Measurements from ENCODE around the gene TFAP2C. TPM values are rescaled to one million over a fixed set of nuclear protein-coding genes. Genes with fewer than 3 reads are reported as not detected.

Gene TFAP2C
- total and polyA plus RNA-seq, 2 experiments from 2014 or later, result 11.9 to 14.3 TPM

DNA sequence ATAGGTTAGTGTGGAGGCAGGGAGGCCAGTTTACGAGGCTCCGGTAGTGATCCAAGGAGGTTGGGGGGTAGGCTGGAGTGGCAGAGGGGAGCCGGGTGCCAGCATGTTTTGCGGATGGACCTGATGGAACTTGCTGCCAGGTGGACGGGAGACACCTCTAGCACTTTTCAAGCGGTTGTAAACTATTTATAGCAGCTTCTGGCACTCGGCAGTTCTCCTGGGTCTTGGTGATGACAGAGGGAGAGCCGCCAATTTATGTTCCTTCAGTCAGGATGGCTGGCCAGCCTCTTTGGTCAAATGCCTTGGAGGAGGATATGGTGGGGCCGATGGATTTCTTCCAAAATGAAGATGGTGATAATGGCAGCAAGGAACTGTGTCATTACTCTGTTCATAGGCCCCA lies 28.8 kb downstream of the TFAP2C start:
- no peak overlapping the region for H3K27ac Mint-ChIP-seq
- peaks cover 7% of the 10 kb centered on the region for H3K27me3 Mint-ChIP-seq (ENCODE audit: insufficient read depth, low read depth, poor library complexity)
- H3F3A ChIP-seq (replicated peaks; ENCODE audit: low read depth), result no peaks in the 10 kb centered on the region
- H3K36me3 ChIP-seq (ENCODE audit: insufficient read depth), result no peaks in the 10 kb centered on the region
- H3K79me2 ChIP-seq (replicated peaks; ENCODE audit: insufficient read depth), result no peaks in the 10 kb centered on the region
- no peaks in the 10 kb centered on the region for H3K36me3 Mint-ChIP-seq (ENCODE audit: low read depth)
- no peaks in the 10 kb centered on the region; the same call in 1 of the 2 replicates for H4K20me1 ChIP-seq (replicated peaks; ENCODE audit: insufficient read depth)
- H3K9me2 ChIP-seq (ENCODE audit: insufficient read depth), result no peaks in the 10 kb centered on the region
- H3K9me3 Mint-ChIP-seq, result peaks cover 2% of the 10 kb centered on the region; the same call in 1 of the 3 replicates
- H3K27me3 ChIP-seq (ENCODE audit: insufficient read depth), result no peaks in the 10 kb centered on the region
- H3K4me2 ChIP-seq, result no peak overlapping the region
- H2AFZ ChIP-seq, result no peak overlapping the region; the same call in 1 of the 2 replicates
- TF ChIP-seq EZH2 (IDR thresholded peaks at IDR 0.05; ENCODE audit: low read depth, unreplicated experiment), result no peak
- no peak for TF ChIP-seq CREB1 (CRISPR knock-in tag; IDR thresholded peaks at IDR 0.05; ENCODE audit: low read depth)
- TF ChIP-seq ZNF114 (CRISPR knock-in tag; IDR thresholded peaks at IDR 0.05), result no peak
- TF ChIP-seq STAT1 (IDR thresholded peaks at IDR 0.05; ENCODE audit: unreplicated experiment), result no peak
- TF ChIP-seq JUNB (IDR thresholded peaks at IDR 0.05; ENCODE audit: unreplicated experiment), result no peak
- TF ChIP-seq, protein P1, sequence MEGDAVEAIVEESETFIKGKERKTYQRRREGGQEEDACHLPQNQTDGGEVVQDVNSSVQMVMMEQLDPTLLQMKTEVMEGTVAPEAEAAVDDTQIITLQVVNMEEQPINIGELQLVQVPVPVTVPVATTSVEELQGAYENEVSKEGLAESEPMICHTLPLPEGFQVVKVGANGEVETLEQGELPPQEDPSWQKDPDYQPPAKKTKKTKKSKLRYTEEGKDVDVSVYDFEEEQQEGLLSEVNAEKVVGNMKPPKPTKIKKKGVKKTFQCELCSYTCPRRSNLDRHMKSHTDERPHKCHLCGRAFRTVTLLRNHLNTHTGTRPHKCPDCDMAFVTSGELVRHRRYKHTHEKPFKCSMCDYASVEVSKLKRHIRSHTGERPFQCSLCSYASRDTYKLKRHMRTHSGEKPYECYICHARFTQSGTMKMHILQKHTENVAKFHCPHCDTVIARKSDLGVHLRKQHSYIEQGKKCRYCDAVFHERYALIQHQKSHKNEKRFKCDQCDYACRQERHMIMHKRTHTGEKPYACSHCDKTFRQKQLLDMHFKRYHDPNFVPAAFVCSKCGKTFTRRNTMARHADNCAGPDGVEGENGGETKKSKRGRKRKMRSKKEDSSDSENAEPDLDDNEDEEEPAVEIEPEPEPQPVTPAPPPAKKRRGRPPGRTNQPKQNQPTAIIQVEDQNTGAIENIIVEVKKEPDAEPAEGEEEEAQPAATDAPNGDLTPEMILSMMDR (conservative IDR thresholded peaks at IDR 0.05; ENCODE audit: low read depth in 2 of 2), result no peak
- TF ChIP-seq, protein P2, sequence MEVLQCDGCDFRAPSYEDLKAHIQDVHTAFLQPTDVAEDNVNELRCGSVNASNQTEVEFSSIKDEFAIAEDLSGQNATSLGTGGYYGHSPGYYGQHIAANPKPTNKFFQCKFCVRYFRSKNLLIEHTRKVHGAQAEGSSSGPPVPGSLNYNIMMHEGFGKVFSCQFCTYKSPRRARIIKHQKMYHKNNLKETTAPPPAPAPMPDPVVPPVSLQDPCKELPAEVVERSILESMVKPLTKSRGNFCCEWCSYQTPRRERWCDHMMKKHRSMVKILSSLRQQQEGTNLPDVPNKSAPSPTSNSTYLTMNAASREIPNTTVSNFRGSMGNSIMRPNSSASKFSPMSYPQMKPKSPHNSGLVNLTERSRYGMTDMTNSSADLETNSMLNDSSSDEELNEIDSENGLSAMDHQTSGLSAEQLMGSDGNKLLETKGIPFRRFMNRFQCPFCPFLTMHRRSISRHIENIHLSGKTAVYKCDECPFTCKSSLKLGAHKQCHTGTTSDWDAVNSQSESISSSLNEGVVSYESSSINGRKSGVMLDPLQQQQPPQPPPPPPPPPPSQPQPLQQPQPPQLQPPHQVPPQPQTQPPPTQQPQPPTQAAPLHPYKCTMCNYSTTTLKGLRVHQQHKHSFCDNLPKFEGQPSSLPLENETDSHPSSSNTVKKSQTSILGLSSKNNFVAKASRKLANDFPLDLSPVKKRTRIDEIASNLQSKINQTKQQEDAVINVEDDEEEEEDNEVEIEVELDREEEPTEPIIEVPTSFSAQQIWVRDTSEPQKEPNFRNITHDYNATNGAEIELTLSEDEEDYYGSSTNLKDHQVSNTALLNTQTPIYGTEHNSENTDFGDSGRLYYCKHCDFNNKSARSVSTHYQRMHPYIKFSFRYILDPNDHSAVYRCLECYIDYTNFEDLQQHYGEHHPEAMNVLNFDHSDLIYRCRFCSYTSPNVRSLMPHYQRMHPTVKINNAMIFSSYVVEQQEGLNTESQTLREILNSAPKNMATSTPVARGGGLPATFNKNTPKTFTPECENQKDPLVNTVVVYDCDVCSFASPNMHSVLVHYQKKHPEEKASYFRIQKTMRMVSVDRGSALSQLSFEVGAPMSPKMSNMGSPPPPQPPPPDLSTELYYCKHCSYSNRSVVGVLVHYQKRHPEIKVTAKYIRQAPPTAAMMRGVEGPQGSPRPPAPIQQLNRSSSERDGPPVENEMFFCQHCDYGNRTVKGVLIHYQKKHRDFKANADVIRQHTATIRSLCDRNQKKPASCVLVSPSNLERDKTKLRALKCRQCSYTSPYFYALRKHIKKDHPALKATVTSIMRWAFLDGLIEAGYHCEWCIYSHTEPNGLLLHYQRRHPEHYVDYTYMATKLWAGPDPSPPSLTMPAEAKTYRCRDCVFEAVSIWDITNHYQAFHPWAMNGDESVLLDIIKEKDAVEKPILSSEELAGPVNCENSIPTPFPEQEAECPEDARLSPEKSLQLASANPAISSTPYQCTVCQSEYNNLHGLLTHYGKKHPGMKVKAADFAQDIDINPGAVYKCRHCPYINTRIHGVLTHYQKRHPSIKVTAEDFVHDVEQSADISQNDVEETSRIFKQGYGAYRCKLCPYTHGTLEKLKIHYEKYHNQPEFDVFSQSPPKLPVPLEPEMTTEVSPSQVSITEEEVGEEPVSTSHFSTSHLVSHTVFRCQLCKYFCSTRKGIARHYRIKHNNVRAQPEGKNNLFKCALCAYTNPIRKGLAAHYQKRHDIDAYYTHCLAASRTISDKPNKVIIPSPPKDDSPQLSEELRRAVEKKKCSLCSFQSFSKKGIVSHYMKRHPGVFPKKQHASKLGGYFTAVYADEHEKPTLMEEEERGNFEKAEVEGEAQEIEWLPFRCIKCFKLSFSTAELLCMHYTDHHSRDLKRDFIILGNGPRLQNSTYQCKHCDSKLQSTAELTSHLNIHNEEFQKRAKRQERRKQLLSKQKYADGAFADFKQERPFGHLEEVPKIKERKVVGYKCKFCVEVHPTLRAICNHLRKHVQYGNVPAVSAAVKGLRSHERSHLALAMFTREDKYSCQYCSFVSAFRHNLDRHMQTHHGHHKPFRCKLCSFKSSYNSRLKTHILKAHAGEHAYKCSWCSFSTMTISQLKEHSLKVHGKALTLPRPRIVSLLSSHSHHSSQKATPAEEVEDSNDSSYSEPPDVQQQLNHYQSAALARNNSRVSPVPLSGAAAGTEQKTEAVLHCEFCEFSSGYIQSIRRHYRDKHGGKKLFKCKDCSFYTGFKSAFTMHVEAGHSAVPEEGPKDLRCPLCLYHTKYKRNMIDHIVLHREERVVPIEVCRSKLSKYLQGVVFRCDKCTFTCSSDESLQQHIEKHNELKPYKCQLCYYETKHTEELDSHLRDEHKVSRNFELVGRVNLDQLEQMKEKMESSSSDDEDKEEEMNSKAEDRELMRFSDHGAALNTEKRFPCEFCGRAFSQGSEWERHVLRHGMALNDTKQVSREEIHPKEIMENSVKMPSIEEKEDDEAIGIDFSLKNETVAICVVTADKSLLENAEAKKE (CRISPR knock-in tag; IDR thresholded peaks at IDR 0.05), result no peak
- no peak for TF ChIP-seq NANOG (IDR thresholded peaks at IDR 0.05; ENCODE audit: borderline replicate concordance)
- no peak for TF ChIP-seq ZNF331 (CRISPR knock-in tag; IDR thresholded peaks at IDR 0.05; ENCODE audit: low read depth)
- no peak for TF ChIP-seq POLR2AphosphoS5 (IDR thresholded peaks at IDR 0.05; ENCODE audit: low read depth)
- TF ChIP-seq, protein P3, sequence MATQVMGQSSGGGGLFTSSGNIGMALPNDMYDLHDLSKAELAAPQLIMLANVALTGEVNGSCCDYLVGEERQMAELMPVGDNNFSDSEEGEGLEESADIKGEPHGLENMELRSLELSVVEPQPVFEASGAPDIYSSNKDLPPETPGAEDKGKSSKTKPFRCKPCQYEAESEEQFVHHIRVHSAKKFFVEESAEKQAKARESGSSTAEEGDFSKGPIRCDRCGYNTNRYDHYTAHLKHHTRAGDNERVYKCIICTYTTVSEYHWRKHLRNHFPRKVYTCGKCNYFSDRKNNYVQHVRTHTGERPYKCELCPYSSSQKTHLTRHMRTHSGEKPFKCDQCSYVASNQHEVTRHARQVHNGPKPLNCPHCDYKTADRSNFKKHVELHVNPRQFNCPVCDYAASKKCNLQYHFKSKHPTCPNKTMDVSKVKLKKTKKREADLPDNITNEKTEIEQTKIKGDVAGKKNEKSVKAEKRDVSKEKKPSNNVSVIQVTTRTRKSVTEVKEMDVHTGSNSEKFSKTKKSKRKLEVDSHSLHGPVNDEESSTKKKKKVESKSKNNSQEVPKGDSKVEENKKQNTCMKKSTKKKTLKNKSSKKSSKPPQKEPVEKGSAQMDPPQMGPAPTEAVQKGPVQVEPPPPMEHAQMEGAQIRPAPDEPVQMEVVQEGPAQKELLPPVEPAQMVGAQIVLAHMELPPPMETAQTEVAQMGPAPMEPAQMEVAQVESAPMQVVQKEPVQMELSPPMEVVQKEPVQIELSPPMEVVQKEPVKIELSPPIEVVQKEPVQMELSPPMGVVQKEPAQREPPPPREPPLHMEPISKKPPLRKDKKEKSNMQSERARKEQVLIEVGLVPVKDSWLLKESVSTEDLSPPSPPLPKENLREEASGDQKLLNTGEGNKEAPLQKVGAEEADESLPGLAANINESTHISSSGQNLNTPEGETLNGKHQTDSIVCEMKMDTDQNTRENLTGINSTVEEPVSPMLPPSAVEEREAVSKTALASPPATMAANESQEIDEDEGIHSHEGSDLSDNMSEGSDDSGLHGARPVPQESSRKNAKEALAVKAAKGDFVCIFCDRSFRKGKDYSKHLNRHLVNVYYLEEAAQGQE (IDR thresholded peaks at IDR 0.05; ENCODE audit: unreplicated experiment), result no peak
- TF ChIP-seq EZH2phosphoT487 (IDR thresholded peaks at IDR 0.05; ENCODE audit: unreplicated experiment), result no peak
- TF ChIP-seq, protein P4, sequence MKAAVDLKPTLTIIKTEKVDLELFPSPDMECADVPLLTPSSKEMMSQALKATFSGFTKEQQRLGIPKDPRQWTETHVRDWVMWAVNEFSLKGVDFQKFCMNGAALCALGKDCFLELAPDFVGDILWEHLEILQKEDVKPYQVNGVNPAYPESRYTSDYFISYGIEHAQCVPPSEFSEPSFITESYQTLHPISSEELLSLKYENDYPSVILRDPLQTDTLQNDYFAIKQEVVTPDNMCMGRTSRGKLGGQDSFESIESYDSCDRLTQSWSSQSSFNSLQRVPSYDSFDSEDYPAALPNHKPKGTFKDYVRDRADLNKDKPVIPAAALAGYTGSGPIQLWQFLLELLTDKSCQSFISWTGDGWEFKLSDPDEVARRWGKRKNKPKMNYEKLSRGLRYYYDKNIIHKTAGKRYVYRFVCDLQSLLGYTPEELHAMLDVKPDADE (IDR thresholded peaks at IDR 0.05), result no peak
- H3K27ac ChIP-seq (ENCODE audit: low read depth), result no peak overlapping the region
- no peaks in the 10 kb centered on the region for H3K4me1 ChIP-seq (ENCODE audit: insufficient read depth)
- ATAC-seq (no peak), DNase-seq (ENCODE audit: low spot score) (no peak)
- no peak overlapping the region for H3K4me3 Mint-ChIP-seq
- no peak overlapping the region for H3K4me3 ChIP-seq
- H3K4me1 Mint-ChIP-seq, result no peaks in the 10 kb centered on the region; the same call in 2 of the 3 replicates
